ENCODE data around the gene CDHR3.

DNA sequence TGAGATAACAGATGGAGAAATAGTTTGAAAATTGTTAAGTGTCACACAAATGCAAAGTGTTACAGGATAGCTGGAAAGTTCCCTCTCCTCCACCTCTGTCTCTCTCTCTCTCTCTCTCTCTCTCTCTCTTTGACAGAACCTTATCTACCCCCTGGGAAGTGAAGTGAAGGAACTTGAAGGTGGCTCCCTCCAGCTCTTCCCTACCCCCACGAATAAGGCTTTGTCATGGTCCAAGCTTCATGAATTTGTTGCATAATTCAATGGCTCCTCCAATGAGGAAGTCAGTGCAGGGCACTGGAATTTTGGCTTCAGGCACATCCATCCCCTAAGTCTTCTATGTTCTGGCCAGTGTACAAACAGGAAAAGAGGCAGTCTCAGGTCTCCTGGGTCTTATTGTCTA, 66.4 kb downstream of the CDHR3 start:
- TF ChIP-seq, protein P1, sequence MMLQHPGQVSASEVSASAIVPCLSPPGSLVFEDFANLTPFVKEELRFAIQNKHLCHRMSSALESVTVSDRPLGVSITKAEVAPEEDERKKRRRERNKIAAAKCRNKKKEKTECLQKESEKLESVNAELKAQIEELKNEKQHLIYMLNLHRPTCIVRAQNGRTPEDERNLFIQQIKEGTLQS (CRISPR knock-in tag; conservative IDR thresholded peaks at IDR 0.05): no peak
- no peak for TF ChIP-seq MXD4 (CRISPR knock-in tag; IDR thresholded peaks at IDR 0.05; ENCODE audit: borderline replicate concordance)
- no peak for TF ChIP-seq CTCF (IDR thresholded peaks at IDR 0.05)
